SJCRH30 (cell line): ENCODE data around the gene TMCO4. TPM values are rescaled to one million over a fixed set of nuclear protein-coding genes. Genes with fewer than 3 reads are reported as not detected.
"Not testable (repeated sequence)": the region's sequence is repeated elsewhere in the genome, so short reads cannot be mapped to it uniquely, and the experiment has no call there.

Source experiments
- DNase-seq, 2 experiments: peaks; one replicate each; pipeline ENCODE4 v3.0.0-alpha.2; 2015 to 2020
- H3K27ac ChIP-seq: fragments of 250-450 bp; sonication (Bioruptor Pico); 2 replicates; pipeline ENCODE4 v1.5.1; 2020; ENCODE audit warnings: mild to moderate bottlenecking, moderate library complexity
- H3K27me3 ChIP-seq: fragments of 250-450 bp; sonication (Bioruptor Pico); 2 replicates; pipeline ENCODE4 v1.5.1; 2020; ENCODE audit warnings: mild to moderate bottlenecking, moderate library complexity
- H3K36me3 ChIP-seq: fragments of 250-450 bp; sonication (Bioruptor Pico); 2 replicates; pipeline ENCODE4 v1.5.1; 2020; ENCODE audit warnings: mild to moderate bottlenecking, moderate library complexity
- H3K4me1 ChIP-seq: fragments of 250-450 bp; sonication (Bioruptor Pico); 2 replicates; pipeline ENCODE4 v1.5.1; 2020; ENCODE audit warnings: mild to moderate bottlenecking, moderate library complexity
- H3K4me3 ChIP-seq: fragments of 250-450 bp; sonication (Bioruptor Pico); 2 replicates; pipeline ENCODE4 v1.5.1; 2020; ENCODE audit warnings: mild to moderate bottlenecking, moderate library complexity
- H3K9me3 ChIP-seq: fragments of 250-450 bp; sonication (Bioruptor Pico); replicated peaks from 2 replicates; pipeline ENCODE4 v1.5.1; 2020; ENCODE audit warnings: mild to moderate bottlenecking, moderate library complexity
- total RNA-seq: library from RNA; depleted of rRNA; stranded (reverse); fragments of >200 nt; shearing (Covaris generic); gene quantifications from 2 replicates; pipeline ENCODE4 v1.2.3, GENCODE V29; 2014; rRNA removed

Gene TMCO4
- total RNA-seq, 1 experiment from 2014 or later = 18.0 TPM

DNA sequence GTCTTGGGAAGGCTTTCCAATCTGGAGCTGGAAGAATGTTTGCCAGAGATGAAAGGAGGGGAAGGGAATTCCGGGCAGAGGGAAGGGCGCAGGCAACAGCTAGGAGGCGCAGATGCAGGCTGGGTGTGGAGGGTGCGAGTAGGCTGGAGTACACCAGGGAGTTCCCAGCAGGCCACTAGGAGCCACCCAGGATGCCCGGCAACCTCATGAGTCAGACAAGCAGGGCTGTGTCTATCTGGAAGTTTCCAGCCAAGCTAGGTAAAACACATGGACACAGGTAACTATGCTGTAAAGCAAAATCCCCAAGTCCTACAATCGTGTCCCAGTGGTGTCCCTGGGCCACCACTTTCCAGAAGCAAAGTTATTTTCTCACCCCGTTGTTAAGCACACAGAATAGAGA is 156.6 kb downstream of the TMCO4 start:
- Histone ChIP-seq H3K9me3 (no peaks in the 10 kb centered on the region), H3K27ac (no peak overlapping the region), H3K4me1 (peaks cover 15% of the 10 kb centered on the region), H3K27me3 (no peaks in the 10 kb centered on the region), H3K4me3 (no peak overlapping the region), H3K36me3 (no peaks in the 10 kb centered on the region)
- DNase-seq = no peak

GRCh38 chr1:19640363-19641316 is 159.1 kb downstream of the TMCO4 start:
- Histone ChIP-seq H3K27ac (peak overlapping the region; percentile 8; the same call in 1 of the 2 replicates), H3K9me3 (no peaks in the 10 kb centered on the region), H3K36me3 (no peaks in the 10 kb centered on the region), H3K4me3 (no peak overlapping the region), H3K4me1 (peaks cover 12% of the 10 kb centered on the region), H3K27me3 (no peaks in the 10 kb centered on the region)
- DNase-seq = peak; percentile 91 to 94

- Histone ChIP-seq H3K4me3 (no peak overlapping the region), H3K4me1 (peaks cover 12% of the 10 kb centered on the region), H3K27me3 (no peaks in the 10 kb centered on the region), H3K36me3 (no peaks in the 10 kb centered on the region), H3K27ac (no peak overlapping the region), H3K9me3 (no peaks in the 10 kb centered on the region)
- DNase-seq = no peak
These were observed 159.7 kb downstream of the TMCO4 start for GRCh38 chr1:19639999-19640362.

DNA sequence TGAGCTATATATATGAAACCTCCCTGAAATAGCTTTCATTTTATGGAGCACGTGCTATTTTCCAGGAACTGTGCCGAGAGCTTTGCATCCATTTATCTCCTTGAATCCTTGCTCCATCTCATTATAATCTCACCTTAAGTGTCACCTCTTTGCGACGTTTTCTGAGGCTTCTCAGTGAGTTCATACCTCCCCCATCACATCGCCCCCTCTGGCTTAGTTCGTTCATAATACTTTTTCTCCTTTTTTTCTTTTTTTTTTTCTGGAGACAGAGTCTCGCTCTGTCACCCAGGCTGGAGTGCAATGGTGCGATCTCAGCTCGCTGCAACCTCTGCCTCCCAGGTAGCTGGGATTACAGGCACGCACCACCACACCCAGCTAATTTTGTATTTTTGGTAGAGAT is 160.5 kb downstream of the TMCO4 start:
- not testable (repeated sequence) for H3K27ac ChIP-seq

DNA sequence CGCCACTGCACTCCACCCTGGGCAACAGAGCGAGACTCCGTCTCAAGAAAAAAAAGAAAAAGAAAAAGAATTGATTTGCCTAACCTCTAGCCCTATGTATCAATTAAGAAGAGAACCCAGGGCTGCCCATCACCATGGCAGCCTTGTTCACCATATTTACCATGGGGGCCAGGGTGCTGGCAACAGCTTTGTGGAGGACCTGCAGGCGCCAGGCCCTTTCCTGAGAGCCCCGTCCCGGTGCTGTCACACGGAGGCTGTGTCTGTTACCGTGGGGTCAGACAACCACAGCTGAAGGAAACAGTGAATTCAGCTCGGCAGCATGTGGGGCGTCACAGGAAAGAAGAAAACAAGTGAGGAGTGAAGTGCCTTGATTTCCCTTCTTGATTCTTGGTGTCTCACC is 162.1 kb downstream of the TMCO4 start:
- Histone ChIP-seq H3K36me3 (no peaks in the 10 kb centered on the region), H3K27ac (no peak overlapping the region), H3K4me3 (no peak overlapping the region), H3K4me1 (peaks cover 12% of the 10 kb centered on the region), H3K9me3 (no peaks in the 10 kb centered on the region), H3K27me3 (no peaks in the 10 kb centered on the region)
- DNase-seq = no peak

More for the DNA sequence above, 160.5 kb downstream of the TMCO4 start:
- not testable (repeated sequence) for H3K36me3 ChIP-seq, H3K4me3 ChIP-seq, DNase-seq, H3K27me3 ChIP-seq, H3K9me3 ChIP-seq
- H3K4me1 ChIP-seq = peaks cover 12% of the 10 kb centered on the region

- not testable (repeated sequence) for H3K9me3 ChIP-seq, H3K27ac ChIP-seq, H3K4me3 ChIP-seq, H3K27me3 ChIP-seq, H3K36me3 ChIP-seq, DNase-seq
- H3K4me1 ChIP-seq = peaks cover 12% of the 10 kb centered on the region
These were observed 163.0 kb downstream of the TMCO4 start for GRCh38 chr1:19636749-19637148.

GRCh38 chr1:19636065-19636464 is 163.7 kb downstream of the TMCO4 start:
- H3K27me3 ChIP-seq = no peaks in the 10 kb centered on the region
- H3K9me3 ChIP-seq = no peaks in the 10 kb centered on the region
- DNase-seq = no peak
- peaks cover 11% of the 10 kb centered on the region for H3K4me1 ChIP-seq
- no peaks in the 10 kb centered on the region for H3K36me3 ChIP-seq
- no peak overlapping the region for H3K4me3 ChIP-seq
- no peak overlapping the region for H3K27ac ChIP-seq

- DNase-seq = no peak
- Histone ChIP-seq H3K36me3 (no peaks in the 10 kb centered on the region), H3K4me3 (no peak overlapping the region), H3K27ac (no peak overlapping the region), H3K27me3 (no peaks in the 10 kb centered on the region), H3K9me3 (no peaks in the 10 kb centered on the region), H3K4me1 (peaks cover 6% of the 10 kb centered on the region)
These were observed 164.1 kb downstream of the TMCO4 start for GRCh38 chr1:19635646-19636045.

DNA sequence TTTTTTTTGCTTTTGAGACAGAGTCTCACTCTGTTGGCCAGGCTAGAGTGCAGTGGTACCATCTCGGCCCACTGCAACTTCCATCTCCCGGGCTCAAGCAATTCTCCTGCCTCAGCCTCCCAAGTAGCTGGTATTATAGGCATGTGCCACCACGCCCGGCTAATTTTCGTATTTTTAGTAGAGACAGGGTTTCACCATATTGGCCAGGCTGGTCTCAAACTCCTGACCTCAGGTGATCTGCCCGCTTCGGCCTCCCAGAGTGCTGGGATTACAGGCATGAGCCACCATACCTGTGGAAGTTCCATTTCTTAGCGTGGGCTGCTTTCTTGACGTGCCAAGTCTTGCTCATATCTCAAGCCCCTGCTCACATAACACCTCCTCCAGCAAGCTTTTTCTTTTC is 164.7 kb downstream of the TMCO4 start:
- H3K4me1 ChIP-seq, H3K27ac ChIP-seq, H3K4me3 ChIP-seq, H3K27me3 ChIP-seq, H3K9me3 ChIP-seq, DNase-seq, H3K36me3 ChIP-seq: not testable (repeated sequence)

- Histone ChIP-seq H3K4me1 (no peaks in the 10 kb centered on the region), H3K36me3 (peaks cover 4% of the 10 kb centered on the region; the same call in 1 of the 2 replicates), H3K9me3 (no peaks in the 10 kb centered on the region), H3K27me3 (no peaks in the 10 kb centered on the region), H3K4me3 (no peak overlapping the region), H3K27ac (no peak overlapping the region)
- no peak for DNase-seq
These were observed 166.6 kb downstream of the TMCO4 start for GRCh38 chr1:19633106-19633505.

Other genes starting within 250 kb of the TMCO4 start
- gene NBL1, start 155.6 kb downstream of the TMCO4 start, total RNA-seq = 3.5 and 4.4 TPM in 2 replicates
- 0.05 TPM in 1 of 2 replicates, not detected in the other for gene HTR6, start 135.0 kb downstream of the TMCO4 start, total RNA-seq
- 0.73 and 0.86 TPM in 2 replicates for gene RNF186, start 15.4 kb upstream of the TMCO4 start, total RNA-seq
- gene OTUD3, start 82.5 kb upstream of the TMCO4 start, total RNA-seq = 43.2 and 51.1 TPM in 2 replicates
- gene PLA2G2E, start 123.7 kb upstream of the TMCO4 start, total RNA-seq = not detected in 2 replicates
- gene PLA2G2A, start 179.7 kb upstream of the TMCO4 start, total RNA-seq = not detected in 2 replicates